ENCODE data around the gene AIDA. TPM values are rescaled to one million over a fixed set of nuclear protein-coding genes. Genes with fewer than 3 reads are reported as not detected.

AIDA gene
- total RNA-seq, 1 experiment from 2014 or later: 80.0 TPM

DNA sequence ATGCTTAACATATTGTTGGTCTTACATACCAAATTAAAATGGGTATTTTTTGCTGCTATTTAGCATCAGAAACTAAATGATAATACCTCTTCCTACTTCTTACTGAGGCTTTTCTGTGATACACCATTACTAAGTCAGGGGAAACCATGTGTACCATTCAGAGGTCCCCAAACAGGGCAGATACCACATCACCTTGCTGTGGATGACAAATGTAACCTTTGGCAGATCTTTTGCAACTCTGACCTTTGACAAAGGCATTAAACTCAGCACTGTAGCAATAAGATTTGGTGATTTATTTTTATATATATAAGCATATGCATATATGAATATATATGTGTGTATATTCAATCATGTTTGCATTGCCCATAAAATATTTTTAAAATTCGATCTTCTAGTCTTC lies 27.6 kb upstream of the AIDA start:
- Histone ChIP-seq H3K4me1 (ENCODE audit: insufficient read depth, low read length, poor library complexity, severe bottlenecking) (no peaks in the 10 kb centered on the region), H3K27me3 (replicated peaks; ENCODE audit: insufficient read depth, low read depth, low read length, poor library complexity) (no peaks in the 10 kb centered on the region), H3K9me3 (ENCODE audit: low read depth, low read length, poor library complexity, severe bottlenecking) (no peaks in the 10 kb centered on the region), H3K4me3 (ENCODE audit: low read depth, low read length, poor library complexity, severe bottlenecking) (no peak overlapping the region), H3K27ac (ENCODE audit: low read depth, low read length, poor library complexity, severe bottlenecking) (no peak overlapping the region), H3K36me3 (ENCODE audit: insufficient read depth, low read length, poor library complexity, severe bottlenecking) (no peaks in the 10 kb centered on the region)
- ChIA-PET POLR2A (ENCODE audit: low non-redundant PET) (no interaction called here), CTCF (no interaction called here)
- TF ChIP-seq, protein P1, sequence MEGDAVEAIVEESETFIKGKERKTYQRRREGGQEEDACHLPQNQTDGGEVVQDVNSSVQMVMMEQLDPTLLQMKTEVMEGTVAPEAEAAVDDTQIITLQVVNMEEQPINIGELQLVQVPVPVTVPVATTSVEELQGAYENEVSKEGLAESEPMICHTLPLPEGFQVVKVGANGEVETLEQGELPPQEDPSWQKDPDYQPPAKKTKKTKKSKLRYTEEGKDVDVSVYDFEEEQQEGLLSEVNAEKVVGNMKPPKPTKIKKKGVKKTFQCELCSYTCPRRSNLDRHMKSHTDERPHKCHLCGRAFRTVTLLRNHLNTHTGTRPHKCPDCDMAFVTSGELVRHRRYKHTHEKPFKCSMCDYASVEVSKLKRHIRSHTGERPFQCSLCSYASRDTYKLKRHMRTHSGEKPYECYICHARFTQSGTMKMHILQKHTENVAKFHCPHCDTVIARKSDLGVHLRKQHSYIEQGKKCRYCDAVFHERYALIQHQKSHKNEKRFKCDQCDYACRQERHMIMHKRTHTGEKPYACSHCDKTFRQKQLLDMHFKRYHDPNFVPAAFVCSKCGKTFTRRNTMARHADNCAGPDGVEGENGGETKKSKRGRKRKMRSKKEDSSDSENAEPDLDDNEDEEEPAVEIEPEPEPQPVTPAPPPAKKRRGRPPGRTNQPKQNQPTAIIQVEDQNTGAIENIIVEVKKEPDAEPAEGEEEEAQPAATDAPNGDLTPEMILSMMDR (conservative IDR thresholded peaks at IDR 0.05; ENCODE audit: low read depth, low read length): no peak
- TF ChIP-seq EZH2 (IDR thresholded peaks at IDR 0.05; ENCODE audit: borderline replicate concordance, low read depth, low read length, poor library complexity, severe bottlenecking): no peak
- intact Hi-C loops (cut with micrococcal nuclease; ENCODE audit: unreplicated experiment): loop anchor here (10.0 kb wide), 1 partner anchor 945 kb away; no protein-coding TSS in a partner anchor
- BruUV-seq (replicated peaks): no TSS peak
- DNase-seq (ENCODE audit: low spot score): no peak

DNA sequence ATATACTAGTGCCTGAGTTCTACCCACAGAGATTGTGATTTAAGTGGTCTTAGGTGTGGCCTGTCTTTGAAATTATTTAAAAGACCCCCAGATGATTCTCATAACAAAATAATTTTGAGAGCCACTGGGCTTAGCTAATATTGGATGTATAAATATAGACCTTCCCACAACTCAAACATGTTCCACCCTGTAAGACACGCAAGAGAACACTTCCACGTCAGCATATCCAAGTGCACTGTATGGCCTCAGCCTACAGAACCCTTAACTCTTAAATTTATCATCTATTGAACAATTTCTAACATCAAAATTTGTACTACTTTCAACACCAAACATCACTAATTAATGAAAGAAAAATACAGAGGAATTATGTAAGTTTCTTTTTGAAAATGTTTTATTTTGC lies 27.2 kb upstream of the AIDA start:
- intact Hi-C loops (cut with micrococcal nuclease; ENCODE audit: unreplicated experiment): loop anchor here (10.0 kb wide), 1 partner anchor 945 kb away; no protein-coding TSS in a partner anchor
- Histone ChIP-seq H3K36me3 (ENCODE audit: insufficient read depth, low read length, poor library complexity, severe bottlenecking) (no peaks in the 10 kb centered on the region), H3K9me3 (ENCODE audit: low read depth, low read length, poor library complexity, severe bottlenecking) (no peaks in the 10 kb centered on the region), H3K27me3 (replicated peaks; ENCODE audit: insufficient read depth, low read depth, low read length, poor library complexity) (no peaks in the 10 kb centered on the region), H3K27ac (ENCODE audit: low read depth, low read length, poor library complexity, severe bottlenecking) (no peak overlapping the region), H3K4me3 (ENCODE audit: low read depth, low read length, poor library complexity, severe bottlenecking) (no peak overlapping the region), H3K4me1 (ENCODE audit: insufficient read depth, low read length, poor library complexity, severe bottlenecking) (no peaks in the 10 kb centered on the region)
- BruUV-seq (replicated peaks): no TSS peak
- ChIA-PET POLR2A (ENCODE audit: low non-redundant PET) (no interaction called here), CTCF (interaction anchor here (1.0 to 1.1 kb wide), 2 partner anchors 342 to 351 kb away, joined by 6 to 14 read pairs; no protein-coding TSS in a partner anchor)
- no peak for TF ChIP-seq EZH2 (IDR thresholded peaks at IDR 0.05; ENCODE audit: borderline replicate concordance, low read depth, low read length, poor library complexity, severe bottlenecking)
- TF ChIP-seq, protein P1 (conservative IDR thresholded peaks at IDR 0.05; ENCODE audit: low read depth, low read length): no peak
- DNase-seq (ENCODE audit: low spot score): no peak

DNA sequence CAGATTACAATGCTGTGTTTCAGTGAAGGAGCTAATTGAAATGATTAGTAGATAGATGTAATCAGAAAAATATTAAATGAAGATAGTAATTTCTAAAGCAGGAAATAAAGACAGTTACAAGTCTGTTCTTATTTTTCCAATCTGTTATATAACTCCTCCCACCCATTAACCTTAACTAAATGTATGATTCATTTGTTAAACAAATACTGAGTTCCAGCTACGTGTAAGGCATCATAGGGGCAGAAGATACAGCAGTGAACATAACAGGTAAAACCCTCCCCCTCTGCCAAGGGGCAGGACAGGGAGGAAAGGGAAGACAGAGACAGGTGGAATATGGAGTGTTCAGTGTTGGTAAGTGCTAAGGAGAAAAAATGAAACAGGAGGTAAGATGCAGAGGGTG lies 24.7 kb upstream of the AIDA start, which contains the start of gene FAM177B:
TSS of gene FAM177B (plus strand) at position 231 of the 400 bp plus-strand sequence. CDS start 9,344 bp downstream, outside the sequence.
- TF ChIP-seq EZH2 (IDR thresholded peaks at IDR 0.05; ENCODE audit: borderline replicate concordance, low read depth, low read length, poor library complexity, severe bottlenecking): no peak
- TF ChIP-seq, protein P1 (conservative IDR thresholded peaks at IDR 0.05; ENCODE audit: low read depth, low read length): no peak

More for the DNA sequence above, 24.7 kb upstream of the AIDA start, which contains the start of gene FAM177B:
- no peaks in the 10 kb centered on the region for H3K9me3 ChIP-seq (ENCODE audit: low read depth, low read length, poor library complexity, severe bottlenecking)
- no peak within 1 kb of the TSS for H3K4me3 ChIP-seq (ENCODE audit: low read depth, low read length, poor library complexity, severe bottlenecking)
- BruUV-seq (replicated peaks): no TSS peak
- H3K36me3 ChIP-seq (ENCODE audit: insufficient read depth, low read length, poor library complexity, severe bottlenecking): peaks cover 21% of the 10 kb centered on the region
- intact Hi-C loops (cut with micrococcal nuclease; ENCODE audit: unreplicated experiment): loop anchor here (10.0 kb wide), 1 partner anchor 948 kb away; no protein-coding TSS in a partner anchor
- ChIA-PET POLR2A (ENCODE audit: low non-redundant PET) (no interaction called here), CTCF (no interaction called here)
- H3K4me1 ChIP-seq (ENCODE audit: insufficient read depth, low read length, poor library complexity, severe bottlenecking): no peaks in the 10 kb centered on the region
- no peak for DNase-seq (ENCODE audit: low spot score)
- no peaks in the 10 kb centered on the region for H3K27me3 ChIP-seq (replicated peaks; ENCODE audit: insufficient read depth, low read depth, low read length, poor library complexity)
- H3K27ac ChIP-seq (ENCODE audit: low read depth, low read length, poor library complexity, severe bottlenecking): no peak within 1 kb of the TSS
